GM19463 (cell line): Measurements from ENCODE around the gene RAB3B.
"Not testable (repeated sequence)": the region's sequence is repeated elsewhere in the genome, so short reads cannot be mapped to it uniquely, and the experiment has no call there.

Source experiments
- ATAC-seq: cut with Tn5 transposase; IDR thresholded peaks from one replicate; pipeline ENCODE4 v1.9.1; 2021; ENCODE audit warnings: mild to moderate bottlenecking, moderate library complexity; ENCODE audit not compliant: unreplicated experiment

Gene RAB3B

DNA sequence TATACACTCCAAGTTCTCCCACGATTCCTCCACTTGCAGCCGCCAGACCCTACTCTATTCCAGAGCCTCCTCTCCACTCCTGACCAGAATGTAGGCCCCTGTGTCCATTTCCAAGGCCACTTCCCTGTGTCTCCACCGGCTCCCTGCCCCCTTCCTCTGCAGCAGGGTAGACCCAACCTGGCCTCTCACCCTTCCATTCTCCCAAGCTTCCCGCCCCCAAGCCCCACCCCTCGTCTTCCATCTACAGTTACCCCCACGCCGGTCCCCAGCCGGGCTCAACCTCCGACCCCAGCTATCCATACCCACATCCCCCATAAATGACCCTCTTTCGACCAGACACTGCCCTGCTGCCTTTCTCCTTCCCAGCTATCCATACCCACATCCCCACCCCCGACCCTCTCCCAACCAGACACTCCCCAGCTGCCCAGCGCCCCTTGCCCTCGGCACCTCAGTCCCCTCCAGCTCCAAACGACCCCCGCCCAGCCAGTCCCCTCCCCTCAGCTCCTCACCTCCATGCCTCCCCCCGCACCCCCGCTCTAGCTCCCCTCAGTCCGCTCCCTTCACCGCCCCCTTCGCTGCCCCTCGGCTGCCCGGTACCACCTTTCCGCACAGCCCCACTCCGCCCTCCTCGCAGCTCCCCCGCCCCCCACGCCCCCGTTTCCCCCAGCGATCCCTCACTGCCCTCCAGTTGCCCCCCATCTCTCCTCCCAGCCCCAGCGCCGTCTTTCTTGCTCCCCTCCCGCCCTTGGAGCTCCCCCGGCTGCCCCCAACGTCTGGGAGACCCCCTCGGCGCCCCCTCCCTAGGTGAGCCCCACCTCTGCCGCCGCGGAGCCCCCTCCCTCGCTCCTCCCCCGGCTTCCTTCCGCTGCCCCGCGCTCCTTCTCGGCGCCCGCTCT is 670 bp downstream of the RAB3B start:
- no peak for ATAC-seq

DNA sequence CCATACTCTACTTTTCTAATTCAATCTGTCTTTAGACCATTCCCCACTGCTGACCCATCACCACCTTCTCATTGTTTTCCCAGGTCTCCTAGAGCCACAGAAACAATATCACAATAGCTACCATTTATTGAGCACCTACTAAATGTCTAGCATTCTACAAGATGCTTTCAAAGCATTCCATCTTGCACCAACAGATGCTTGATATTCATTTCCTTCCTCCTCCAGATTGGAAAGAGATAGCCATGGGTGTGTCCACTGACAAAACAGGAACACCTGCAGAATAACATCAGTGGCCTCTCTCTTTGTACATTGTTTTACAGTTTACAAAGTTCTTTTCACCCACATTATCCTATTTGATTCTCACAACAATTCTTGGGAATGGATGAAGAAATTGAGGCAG is 2.2 kb downstream of the RAB3B start:
- ATAC-seq: no peak

- ATAC-seq: no peak
These were observed 3.8 kb downstream of the RAB3B start for GRCh38 chr1:51986718-51987117.

- ATAC-seq: no peak
These were observed 8.3 kb downstream of the RAB3B start for GRCh38 chr1:51982161-51982560.

- no peak for ATAC-seq
These were observed 8.9 kb downstream of the RAB3B start for GRCh38 chr1:51981555-51981954.

GRCh38 chr1:51978099-51978498 is 12.4 kb downstream of the RAB3B start:
- no peak for ATAC-seq

DNA sequence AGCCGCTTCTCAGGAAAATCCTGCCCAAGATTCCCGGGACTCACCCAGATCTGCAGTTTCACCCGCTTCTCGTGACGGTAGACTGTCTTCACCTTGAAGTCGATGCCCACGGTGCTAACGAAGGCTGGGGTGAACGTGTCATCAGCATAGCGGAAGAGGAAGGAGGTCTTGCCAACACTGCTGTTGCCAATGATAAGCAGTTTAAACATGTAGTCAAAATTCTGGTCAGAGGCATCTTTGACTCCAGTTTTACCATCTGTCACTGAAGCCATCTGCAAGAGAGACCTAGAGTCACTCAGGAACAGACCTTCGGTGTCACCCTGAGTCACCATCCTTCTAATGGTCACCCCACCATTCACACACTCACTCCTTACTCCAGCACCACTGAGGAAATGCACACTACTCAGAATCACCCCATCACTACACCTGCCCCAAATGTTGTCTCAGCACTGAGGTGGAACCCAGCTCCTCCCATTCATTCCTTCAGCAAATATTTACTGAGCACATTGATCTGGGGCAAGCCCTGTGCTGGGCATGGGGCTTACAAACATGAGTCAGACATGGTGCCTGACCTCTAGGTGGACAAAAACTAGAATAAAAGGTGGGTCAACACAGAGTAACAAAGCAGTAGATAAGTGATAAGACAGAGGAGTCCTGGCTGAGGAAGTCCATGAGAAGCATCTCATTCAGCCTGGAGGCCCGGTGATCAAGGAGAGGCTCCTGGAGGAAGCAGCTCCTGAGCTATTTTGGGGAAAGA is 13.5 kb downstream of the RAB3B start:
- ATAC-seq: no peak

DNA sequence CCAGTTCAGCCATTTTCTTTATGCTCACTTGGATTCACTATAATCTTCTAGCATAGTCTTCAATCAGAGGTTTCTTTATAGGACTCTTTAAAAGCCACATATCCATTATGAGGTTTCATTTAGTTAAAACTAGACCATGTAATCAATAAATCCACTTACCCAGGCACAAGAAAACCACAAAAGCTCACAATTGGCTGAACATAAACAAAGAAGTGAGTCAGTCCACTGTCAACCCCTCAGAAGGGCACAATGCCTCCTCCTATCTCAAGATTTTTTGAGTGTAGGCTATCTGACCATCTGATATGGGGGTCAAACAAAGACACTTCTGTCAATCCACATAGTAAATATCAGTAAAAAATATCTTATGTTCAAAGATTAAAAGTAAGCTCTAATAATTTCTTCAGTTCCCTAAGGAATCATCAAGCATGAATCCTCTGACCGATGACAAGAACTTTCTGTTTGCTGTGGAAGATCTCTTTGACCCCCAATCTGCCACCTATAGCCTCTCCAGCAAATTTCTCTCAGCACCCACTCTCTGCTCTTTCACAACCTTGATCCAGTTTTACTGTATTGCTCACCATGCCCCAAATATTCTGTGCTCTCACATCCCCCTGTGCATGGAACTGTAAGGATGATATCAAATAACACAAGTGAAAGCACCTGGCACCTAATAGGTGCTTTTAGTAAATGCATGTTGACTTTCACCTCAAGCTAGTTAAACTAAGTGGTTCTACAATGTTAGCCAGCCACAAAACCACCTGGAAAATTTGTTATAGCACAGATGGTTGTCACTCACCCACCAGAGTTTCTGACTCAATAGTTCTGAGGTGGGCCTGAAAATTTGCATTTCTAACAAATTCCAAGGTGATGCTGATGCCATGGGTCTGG is 16.7 kb downstream of the RAB3B start:
- peak; percentile 41 for ATAC-seq

GRCh38 chr1:51969038-51969705 is 21.3 kb downstream of the RAB3B start:
- ATAC-seq: no peak

DNA sequence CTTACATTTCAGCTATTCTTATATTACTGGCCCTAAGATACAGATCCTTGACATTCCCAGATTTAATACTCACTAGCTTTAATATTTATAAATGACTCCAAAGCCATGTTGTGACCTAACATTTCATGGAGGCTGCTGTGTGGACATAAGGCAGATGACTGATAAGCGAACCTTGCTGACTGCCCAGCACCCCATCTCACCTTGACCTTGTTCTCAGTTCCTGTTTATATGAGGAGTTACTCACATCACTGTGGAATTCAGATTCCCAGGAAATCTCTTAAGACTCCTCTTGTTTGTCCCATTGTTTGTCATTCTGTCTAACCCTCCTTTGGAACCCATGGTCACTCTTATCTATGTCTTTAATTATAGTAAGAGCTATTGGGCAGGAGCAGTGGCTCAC is 21.9 kb downstream of the RAB3B start:
- ATAC-seq: no peak

GRCh38 chr1:51967213-51967791 is 23.2 kb downstream of the RAB3B start:
- not testable (repeated sequence) for ATAC-seq

DNA sequence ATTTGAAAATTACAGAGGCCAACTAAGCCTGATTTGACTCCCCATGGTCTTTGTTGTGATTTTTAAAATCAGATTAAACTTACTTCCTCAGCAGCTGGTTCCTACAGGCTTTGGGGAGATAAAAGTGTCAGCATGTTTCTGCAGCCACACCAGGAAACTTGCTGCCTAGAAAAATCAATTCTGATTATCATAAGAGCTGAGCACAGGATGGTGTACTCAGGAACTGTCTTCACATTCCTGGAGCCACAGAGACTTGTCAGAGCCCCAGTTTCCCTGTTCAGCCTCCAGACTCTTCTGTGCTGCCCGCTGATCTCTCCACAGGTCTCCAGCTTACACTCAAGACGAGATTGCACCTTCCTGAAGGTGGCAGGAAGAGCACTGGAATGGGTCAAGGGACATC is 23.9 kb downstream of the RAB3B start:
- ATAC-seq: no peak

DNA sequence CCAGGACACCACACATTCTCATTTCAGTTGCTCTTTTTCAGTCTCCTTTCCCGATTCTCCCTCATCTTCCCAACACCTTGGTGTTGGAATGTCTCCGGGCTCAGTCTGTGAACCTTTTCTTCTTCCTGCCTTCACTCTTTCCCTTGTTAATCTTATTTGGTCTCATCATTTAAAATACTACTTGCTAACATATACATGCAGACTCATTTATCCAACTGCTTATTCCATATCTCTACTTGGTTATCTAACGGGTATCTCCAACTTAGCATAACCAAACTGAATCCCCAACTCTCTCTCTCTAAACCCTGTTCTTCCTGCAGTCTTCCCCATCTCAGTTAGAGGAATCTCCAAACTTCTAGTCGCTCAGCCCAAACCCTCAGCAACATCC is 26.2 kb downstream of the RAB3B start:
- ATAC-seq: no peak

- no peak for ATAC-seq
These were observed 26.8 kb downstream of the RAB3B start for GRCh38 chr1:51963592-51964308.

GRCh38 chr1:51962486-51963356 is 27.8 kb downstream of the RAB3B start:
- ATAC-seq: no peak

- no peak for ATAC-seq
These were observed 28.5 kb downstream of the RAB3B start for GRCh38 chr1:51961954-51962353.

- ATAC-seq: no peak
These were observed 29.3 kb downstream of the RAB3B start for GRCh38 chr1:51961231-51961630.

GRCh38 chr1:51960262-51960661 is 30.2 kb downstream of the RAB3B start:
- ATAC-seq: no peak

DNA sequence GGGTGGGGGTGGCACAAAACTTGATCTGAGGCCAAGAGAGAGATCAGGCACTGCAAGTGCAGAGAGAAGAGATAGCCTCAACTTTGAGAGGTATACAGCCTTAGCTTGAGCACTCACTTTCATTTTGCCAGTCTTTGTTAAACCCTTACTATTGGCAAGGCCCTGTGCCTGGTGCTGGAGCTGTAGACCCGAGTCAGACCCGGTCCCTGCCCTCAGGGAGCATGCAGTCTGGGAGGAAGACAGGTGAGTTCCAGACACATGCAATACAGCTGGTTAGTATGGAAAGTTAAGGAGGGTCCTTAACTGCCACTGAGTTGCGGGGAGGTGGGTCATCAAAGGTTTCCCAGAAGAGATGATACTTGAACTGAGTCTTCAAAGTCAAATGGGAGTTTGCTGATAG is 31.7 kb downstream of the RAB3B start:
- no peak for ATAC-seq
